GM18907 (cell line): Measurements from ENCODE around the gene ACSL4.

ENCODE experiments used
- ATAC-seq: cut with Tn5 transposase; IDR thresholded peaks from one replicate; pipeline ENCODE4 v1.9.1; 2021; ENCODE audit warnings: mild to moderate bottlenecking, moderate library complexity; ENCODE audit not compliant: unreplicated experiment

The ACSL4 gene

GRCh38 chrX:109622270-109622669, 110.8 kb downstream of the ACSL4 start:
- ATAC-seq = no peak

DNA sequence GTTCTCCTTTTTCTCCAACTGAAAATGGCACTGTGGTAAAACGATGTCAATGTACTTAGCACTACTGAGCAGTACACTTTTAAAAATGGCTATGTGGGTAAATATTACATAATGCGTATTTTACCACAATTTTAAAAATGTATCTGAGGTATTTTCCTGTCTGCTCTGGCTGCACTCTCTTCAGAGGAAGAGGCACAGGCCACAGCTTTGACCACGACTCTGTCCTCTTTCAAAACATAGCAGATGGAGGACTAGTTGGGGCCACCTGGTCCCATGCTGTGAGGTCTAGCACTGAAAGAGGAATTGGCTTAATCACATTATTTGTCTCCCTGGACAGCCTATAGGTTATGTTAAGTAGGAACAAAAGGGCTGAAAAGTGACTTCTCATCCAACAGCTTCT, 113.3 kb downstream of the ACSL4 start:
- ATAC-seq = no peak

DNA sequence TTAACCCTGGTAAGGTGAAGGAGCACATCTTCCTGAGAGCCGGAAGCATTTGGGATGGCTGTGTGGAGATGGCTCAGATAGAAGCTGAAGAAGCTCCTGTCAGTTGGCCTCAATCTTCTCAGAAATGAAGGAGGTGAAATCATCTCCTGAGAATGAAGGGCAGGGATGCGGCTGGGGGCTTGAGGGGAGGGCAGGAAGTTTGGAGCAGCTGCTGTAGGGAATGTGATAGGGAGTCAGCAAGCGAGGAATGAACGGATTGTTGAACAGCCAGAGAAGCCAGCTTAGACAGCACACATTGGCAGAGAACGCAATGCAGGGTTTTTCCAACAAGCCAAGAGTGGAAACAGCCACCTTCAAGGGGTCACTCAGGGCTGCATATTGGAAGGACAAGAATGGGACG, 118.1 kb downstream of the ACSL4 start:
- ATAC-seq = no peak

GRCh38 chrX:109601486-109601885, 131.6 kb downstream of the ACSL4 start:
- no peak for ATAC-seq

- no peak for ATAC-seq
These were observed 132.8 kb downstream of the ACSL4 start for GRCh38 chrX:109600237-109600651.

GRCh38 chrX:109596015-109596414, 137.0 kb downstream of the ACSL4 start:
- no peak for ATAC-seq
